GM12873 (cell line): ENCODE data around the gene RAB40B.

Experiments
- CTCF ChIP-seq: IDR thresholded peaks from 2 replicates; pipeline ENCODE4 v1.5.1; 2012; ENCODE audit warnings: low read depth, mild to moderate bottlenecking, moderate library complexity, low read length, control low read depth; ENCODE audit not compliant: insufficient read depth; ENCODE audit errors: missing control alignments

RAB40B gene

GRCh38 chr17:82709676-82710498 is 11.4 kb upstream of the RAB40B start:
- TF ChIP-seq CTCF: no peak

DNA sequence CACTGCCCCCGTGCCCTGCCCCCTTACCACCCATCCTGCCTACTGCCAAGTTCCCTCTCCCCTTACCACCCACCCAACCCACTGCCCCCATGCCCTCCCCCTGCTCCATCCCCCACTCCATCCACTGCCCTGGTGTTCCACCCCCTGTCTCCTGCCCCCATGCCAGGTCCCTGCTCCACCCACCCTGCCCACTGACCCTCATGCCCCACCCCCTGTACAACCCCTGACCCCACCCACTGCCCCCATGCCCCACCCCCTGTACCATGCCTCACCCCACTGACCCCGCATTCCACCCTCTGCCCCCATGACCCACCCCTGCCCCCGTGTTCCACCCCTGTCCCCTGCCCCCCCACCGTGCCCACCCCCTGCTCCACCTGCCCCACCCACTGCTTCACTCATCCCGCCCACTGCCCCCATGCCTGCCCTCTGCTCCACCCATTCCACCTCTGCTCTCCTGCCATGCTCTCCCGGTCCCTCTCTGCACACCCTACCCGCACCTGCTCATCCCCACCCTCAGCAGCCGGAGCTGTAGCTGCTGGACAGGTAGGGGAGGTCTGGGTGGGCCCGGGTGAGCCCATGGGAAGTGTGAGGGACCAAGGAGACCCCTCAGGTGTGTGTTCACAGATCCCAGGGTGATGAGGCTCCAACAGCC is 10.7 kb upstream of the RAB40B start:
- TF ChIP-seq CTCF: no peak

GRCh38 chr17:82705756-82706155 is 7.3 kb upstream of the RAB40B start:
- TF ChIP-seq CTCF: no peak

DNA sequence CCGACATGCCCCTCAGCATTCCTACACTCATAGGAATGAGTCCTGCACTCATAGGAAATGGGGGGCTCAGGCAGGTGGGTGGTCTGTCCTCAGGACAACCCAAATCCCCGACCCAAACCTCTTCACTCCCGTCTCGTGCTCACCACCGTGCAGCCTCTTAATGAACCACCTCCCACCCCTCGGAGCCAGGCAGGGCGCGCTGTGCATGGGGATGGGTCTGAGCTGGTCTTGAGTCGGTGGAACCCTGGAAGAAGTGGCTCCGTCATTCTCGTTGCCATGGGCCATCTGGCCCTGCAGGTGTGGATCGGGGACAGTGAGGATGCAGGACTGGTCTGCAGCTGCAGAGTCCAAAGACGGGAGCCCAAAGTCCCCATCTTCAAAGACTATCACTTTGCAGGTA is 6.4 kb upstream of the RAB40B start:
- TF ChIP-seq CTCF: no peak

DNA sequence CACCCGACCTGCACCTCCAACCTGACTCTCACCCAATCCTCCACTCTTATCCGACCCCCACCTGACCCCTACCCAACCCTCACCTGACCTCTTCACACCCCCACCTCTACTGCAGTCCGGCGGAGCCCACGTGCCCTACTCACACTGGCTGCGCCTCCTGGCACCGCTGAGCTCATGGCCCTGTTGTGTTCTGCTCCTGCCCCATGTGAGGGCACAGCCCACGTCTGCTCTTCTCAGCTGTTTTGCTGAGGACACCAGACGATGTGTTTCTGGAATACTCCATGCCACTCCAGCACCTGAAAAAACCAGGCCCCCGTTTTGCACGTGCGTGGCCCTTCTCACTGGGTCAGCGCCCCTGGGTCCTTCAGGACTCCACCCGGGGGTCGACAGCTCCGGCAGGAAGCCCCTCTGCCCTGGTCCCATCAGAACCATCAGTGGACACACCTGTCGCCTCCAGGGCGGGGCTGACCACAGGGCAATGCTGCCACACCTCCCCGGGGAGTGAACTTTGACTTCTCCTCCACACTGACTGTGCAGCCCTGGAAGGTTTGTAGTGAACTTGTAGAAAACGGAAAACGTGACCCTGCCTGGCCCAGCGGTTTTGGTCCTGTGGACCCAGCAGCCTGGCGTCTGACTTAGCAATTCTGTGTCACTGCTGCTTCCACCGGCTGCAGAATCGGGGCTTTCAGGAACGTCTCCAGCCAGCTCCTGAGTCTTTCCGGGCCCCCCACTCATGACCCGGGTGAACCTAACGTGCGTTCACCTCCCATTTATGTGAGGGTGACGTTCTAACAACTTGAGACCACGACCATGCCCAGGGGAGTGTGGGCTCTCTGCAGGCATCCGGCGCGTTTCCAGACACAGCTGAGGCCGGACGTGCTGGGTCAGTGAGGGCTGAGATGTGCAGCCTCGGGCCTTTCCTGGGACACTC is 5.7 kb upstream of the RAB40B start:
- TF ChIP-seq CTCF: no peak

- no peak for TF ChIP-seq CTCF
Observed at GRCh38 chr17:82703036-82703745, 4.7 kb upstream of the RAB40B start.
